ENCODE results near the gene RAPGEF6.
A peak's percentile ranks its signal among the peaks of the same experiment; 100 is the strongest.

RAPGEF6 gene

GRCh38 chr5:131536850-131537448 is 98.1 kb downstream of the RAPGEF6 start:
- DNase-seq = no peak

DNA sequence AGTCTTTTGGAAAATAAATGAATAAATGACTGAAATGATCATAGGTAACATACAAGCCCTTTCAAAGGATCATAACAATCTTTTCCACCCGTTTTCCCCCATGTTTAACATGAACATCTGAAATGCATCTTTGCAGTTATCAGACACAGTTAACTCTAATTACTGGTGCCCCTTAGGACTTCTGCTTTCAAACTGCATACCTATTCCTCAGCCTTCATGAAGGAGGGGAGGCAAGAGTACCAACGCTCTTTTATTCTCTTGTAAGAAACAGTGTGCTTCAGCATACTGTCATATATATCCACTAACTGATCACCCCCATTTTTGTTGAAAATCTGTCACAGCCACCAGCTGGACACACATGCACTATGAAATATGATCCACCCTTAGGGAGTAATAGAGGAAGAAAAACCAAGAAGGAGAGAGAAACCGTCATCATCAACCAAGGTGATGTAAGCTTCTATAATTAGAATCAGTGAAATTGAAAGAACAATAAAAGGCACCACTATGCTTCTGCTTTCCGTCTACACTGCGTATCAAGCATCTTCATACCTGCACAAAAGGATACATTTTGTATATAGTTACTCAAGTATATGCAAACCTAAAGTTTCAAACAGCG is 98.7 kb downstream of the RAPGEF6 start:
- DNase-seq = peak; percentile 5

- DNase-seq = no peak
Observed at GRCh38 chr5:131534974-131535373, 100.1 kb downstream of the RAPGEF6 start.

DNA sequence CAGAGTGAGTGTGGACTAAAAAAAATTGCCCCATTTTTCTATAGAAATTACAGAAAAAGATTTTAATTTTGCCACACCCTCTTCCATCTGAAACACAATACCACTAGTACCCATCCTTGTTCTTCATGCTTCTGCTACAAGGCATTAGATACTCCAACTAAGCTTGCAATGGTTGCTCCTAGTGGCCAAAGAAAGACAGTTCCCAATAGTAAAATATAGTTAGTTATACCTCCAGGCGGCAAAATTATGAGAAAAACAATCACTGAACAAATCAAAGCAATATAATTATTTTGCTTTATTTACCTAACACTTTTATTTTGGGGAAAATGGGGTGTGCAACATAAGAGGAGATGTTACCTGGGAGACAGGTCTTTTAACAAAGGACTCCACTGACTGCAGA is 101.2 kb downstream of the RAPGEF6 start:
- DNase-seq = no peak

DNA sequence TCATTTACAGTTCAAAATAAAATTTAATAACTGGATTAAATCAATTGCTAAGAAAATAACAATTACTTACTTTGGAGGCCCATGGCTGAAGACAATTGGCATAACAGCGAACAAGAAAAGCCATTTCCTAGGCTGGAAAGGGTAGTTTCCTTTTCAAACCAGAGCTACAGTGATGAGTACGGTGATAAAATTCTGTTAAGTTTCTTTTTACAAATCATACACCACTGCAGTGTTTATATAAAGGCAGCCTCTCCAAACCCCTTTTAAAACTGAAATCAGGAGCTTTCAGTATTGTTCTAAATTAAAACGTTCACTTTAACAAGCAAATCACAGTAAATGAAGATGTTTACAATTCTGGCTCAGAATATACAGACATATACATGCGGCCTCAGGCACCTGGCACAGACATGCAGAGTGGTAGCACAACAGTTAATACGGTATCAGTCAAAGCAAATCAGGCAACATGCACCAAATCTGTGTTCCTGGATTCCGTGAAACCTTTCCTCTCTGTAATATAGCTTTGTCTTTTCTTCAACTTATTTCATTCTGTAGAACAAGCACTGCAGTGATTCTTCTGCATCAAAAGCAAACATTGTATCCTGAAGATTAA is 102.9 kb downstream of the RAPGEF6 start:
- no peak for DNase-seq

DNA sequence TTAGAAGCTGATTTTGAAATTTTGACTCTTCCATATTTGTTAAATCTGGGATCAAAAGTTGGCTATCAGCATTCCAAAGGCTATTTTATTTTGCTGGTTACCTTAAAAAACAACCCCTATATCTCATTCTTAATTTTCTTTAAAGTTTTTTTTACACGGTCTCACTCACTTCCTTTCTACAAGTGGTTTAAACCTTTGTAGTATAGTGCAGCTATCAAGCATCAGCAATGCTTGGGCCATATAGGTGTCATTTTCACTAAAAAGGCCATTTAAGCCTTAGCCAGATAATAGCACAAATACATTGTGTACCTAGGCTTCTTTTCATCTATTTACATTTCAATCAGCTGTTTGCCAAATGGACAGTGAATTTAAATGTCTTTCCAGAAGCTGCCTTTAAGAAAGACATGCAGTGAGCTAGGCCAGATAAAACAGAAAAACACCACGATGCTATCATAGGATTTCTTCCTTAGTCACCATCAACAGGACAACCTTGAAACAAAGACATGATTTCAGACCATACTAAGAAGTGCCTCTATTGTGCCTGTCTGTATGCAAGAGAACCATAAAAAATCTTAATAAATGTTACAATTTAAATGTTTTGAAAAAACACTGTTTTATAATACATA is 104.2 kb downstream of the RAPGEF6 start:
- DNase-seq = no peak

- DNase-seq = no peak
Observed at GRCh38 chr5:131528682-131529081, 106.3 kb downstream of the RAPGEF6 start.

GRCh38 chr5:131525805-131526204 is 109.2 kb downstream of the RAPGEF6 start:
- no peak for DNase-seq

DNA sequence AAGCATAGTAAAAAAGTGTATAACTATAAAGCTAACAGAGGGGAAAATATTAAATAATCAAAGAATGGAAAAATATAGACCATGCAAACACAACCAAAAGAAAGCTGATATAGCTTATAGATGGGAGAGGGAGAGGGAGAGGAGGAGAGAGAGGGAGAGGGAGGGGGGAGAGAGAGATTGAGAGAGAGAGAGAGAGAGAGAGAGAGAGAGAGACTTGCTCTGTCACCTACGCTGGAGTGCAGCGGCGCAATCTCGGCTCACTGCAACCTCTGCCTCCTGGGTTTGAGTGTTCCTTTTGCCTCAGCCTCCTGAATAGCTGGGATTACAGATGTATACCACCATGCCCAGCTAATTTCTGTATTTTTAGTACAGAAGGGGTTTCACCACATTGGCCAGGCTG is 110.6 kb downstream of the RAPGEF6 start:
- no peak for DNase-seq

- DNase-seq = no peak
Observed at GRCh38 chr5:131523500-131524185, 111.4 kb downstream of the RAPGEF6 start.

- DNase-seq = no peak
Observed at GRCh38 chr5:131521252-131521651, 113.8 kb downstream of the RAPGEF6 start.

- no peak for DNase-seq
Observed at GRCh38 chr5:131515348-131515747, 119.7 kb downstream of the RAPGEF6 start.

DNA sequence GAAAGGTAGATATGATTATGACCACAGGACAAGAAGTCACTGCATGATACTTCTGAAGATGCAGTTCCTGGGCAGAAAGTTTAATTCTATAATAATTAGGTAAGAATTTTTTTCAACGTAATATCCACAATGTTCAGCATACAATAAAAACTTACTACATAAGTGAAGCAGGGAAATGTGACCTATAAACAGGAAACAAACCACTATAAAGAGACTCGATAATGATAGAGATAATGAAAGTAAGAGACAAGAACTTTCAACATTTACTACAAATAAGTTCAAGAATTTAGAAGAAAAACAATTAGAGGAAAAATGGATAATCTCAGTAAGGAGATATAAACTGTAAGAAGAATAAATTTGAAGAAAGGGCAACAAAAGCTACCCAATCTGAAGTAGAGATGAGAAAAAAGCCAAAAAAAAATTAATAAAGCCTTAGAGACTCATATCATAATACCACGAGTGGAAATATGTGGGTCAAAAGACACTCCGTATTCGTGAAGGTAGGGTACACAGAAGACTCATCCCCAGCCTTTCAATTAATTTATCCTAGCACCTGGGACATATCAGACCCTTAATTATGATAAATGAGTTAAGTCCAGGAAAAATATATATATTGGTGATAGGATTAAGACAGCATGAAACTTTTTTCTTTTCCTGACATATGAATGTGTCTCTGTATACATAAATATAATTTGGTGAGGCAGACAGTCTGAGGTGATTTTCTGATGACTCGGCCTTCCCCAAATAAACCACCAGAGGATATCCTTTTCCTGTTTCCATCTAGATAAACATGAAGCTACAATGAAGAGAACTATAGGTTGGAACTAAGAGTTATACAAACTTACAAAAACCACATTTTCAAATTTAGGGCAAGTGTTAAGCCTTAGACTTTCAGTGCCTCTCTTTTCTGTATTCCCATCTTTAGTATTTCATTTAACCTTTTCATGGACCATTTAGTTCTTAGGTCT is 120.4 kb downstream of the RAPGEF6 start:
- peak; percentile 47 for DNase-seq

- DNase-seq = no peak
Observed at GRCh38 chr5:131513780-131514179, 121.2 kb downstream of the RAPGEF6 start.

DNA sequence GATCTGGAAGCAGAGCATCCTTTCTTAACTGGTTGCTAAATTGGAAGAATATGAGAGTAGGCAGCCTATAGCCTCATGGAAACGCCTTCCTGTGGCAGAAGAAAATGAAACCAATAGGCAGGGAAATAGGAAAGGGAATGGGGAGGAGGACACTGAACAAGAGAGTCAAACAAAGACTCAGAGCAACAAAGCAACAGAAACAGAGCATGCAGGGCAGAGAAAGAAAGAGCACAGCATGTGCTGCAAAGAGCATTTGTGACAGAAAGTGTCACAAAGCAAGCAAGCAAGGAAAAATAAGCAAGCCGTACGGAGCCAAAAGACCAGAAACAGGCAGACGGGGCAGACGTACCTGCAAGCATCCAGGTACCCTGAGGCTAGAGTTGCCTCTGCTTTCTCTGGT is 123.1 kb downstream of the RAPGEF6 start:
- DNase-seq = no peak

DNA sequence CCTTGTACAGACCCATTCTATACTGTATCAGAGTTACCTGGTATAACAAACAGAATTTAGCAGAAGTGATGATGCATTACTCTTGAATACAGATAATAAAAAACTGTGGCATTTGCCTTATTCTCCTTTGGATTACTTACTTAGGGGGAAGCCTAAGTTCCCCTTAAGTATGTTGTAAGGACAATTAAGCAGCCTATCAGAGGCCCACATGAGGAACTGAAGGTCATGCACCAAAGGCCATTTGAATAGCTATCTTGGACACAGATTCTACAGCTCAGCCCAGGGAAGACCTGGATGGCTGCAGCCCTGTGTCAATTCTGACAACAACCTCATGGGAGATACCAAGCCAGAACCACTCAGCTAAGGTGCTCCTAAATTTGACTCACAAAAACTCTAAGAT is 125.2 kb downstream of the RAPGEF6 start:
- no peak for DNase-seq

- no peak for DNase-seq
Observed at GRCh38 chr5:131505237-131505908, 129.7 kb downstream of the RAPGEF6 start.

DNA sequence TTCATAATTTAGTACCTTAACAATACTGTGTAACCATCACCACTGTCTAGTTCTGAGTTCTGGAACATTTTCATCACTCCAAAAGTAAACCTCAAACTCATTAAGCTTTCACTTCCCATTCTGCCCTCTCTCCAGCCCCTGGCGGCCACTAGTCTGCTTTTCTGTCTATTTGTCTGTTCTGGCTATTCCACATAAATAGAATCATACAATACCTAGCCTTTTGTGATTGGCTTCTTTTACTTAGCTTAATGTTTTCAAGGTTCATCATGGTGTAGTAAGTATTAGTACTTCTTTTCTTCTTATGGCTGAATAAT is 138.7 kb downstream of the RAPGEF6 start:
- peak; percentile 40 for DNase-seq

DNA sequence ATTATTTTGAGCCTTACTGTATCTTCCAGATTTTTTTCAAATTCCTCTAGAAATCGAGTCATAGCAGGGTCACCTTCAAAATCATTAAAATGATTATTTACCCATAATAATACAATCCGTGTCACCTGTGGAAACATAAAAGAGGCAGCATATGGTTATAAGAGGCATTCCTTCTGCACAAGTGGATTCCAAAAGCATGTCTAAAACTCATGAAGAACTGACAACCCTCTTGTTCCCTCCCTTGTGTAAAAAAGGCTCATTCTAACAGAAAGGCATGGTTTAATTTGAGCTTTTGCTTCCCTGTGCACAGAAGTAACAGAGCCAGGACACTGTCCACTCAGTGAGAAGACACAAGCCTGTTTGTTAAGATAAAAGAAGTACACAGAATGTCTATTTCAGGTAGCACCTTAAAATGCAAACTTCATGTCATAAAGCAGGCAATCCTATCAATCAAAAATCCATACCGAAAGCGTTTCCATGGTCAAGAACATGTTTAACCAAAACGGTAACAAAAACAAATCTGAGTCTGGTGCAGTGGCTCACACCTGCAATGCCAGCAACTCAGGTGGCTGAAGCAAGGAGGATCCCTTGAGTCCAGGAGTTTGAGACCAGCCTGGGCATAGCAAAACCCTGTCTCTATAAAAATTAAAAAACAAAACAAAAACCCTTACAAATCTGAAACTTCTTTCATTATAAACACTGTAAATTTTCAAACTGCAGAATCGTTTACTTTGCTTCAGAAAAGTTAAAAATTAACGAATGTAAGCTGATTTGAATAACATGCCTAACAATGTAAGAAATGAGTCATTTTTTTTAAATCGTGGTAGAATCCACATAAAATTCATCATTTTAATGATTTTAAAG is 139.3 kb downstream of the RAPGEF6 start:
- DNase-seq = no peak

DNA sequence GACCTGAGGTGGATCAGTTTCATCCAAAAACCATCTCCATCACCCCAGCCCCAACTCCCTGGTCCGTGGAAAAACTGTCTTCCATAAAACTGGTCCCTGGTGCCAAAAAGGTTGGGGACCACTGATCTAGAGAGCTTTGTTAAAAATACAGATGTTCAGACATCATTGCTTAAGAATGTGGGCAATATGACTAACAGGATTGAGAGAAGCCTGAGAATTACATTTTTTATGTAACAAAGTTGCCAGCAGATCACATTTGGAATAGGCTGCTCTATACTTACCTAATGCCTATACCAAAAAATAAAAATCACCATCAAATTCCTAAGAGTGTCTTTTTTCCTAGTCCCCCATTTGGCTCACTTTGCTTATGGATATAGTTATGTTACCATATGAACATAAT is 143.3 kb downstream of the RAPGEF6 start:
- no peak for DNase-seq

DNA sequence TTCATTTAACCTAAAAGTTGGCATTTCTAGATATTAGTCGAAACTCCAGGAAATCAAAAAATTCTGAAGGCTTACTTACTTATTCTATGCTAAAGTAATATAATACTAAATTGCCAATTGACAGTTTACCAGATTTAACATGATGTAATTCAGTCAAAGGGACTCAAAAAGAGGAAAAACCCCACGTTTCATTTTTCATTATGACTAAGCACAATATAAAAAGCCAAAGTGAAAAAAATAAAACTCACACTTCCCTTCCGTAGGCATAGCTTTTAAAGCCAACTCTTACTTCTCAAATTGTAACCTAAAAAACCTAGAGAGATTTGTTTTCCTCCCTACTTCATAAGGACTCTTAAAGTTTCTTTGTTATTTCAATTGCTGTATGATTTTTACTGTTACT is 146.6 kb downstream of the RAPGEF6 start:
- peak; percentile 6 for DNase-seq
